ENCODE measurements around the gene CATSPERB.

DNA sequence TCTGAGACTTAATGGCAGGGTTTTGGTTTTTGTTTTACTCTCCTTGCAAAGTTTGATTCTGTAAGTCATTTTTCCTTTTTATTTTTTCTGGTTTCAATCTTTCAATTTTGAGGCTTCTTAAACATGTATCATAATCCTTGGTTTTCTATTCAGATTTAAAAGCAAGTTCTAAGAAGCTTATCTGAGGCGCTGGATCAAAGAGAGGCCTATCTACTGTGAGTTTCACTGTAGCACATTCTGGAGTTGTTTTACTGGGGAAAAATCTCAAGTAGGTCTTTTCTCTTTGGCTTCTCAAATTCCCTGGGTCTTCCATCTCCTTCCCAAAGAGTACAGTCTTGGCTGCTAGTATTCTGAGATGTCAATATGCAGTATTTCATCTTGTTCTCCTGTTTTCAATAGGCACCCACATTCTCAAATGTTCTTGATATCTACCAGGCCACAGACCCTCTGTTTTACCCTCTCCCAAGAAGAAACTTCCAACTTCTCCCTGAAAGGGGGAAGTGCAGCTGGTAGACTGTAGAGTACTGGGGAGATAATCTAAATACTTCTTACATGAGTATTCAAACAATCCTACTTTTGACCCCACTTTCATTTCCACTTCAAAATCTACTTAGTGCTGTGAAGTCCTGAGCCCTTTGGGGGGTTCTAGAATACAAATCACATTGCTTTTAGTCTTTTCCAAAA lies 10.9 kb upstream of the CATSPERB start:
- no peak for TF ChIP-seq POLR2A (IDR thresholded peaks at IDR 0.05)
- TF ChIP-seq, protein P1, sequence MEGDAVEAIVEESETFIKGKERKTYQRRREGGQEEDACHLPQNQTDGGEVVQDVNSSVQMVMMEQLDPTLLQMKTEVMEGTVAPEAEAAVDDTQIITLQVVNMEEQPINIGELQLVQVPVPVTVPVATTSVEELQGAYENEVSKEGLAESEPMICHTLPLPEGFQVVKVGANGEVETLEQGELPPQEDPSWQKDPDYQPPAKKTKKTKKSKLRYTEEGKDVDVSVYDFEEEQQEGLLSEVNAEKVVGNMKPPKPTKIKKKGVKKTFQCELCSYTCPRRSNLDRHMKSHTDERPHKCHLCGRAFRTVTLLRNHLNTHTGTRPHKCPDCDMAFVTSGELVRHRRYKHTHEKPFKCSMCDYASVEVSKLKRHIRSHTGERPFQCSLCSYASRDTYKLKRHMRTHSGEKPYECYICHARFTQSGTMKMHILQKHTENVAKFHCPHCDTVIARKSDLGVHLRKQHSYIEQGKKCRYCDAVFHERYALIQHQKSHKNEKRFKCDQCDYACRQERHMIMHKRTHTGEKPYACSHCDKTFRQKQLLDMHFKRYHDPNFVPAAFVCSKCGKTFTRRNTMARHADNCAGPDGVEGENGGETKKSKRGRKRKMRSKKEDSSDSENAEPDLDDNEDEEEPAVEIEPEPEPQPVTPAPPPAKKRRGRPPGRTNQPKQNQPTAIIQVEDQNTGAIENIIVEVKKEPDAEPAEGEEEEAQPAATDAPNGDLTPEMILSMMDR (IDR thresholded peaks at IDR 0.05): no peak

All from heart left ventricle (tissue), 13 donors.